Smooth muscle cell (in vitro differentiated cells): ENCODE results near the gene EIF6. TPM values are rescaled to one million over a fixed set of nuclear protein-coding genes. Genes with fewer than 3 reads are reported as not detected.

Source experiments
- DNase-seq: peaks from one replicate; lab custom pipeline; 2025; ENCODE audit not compliant: unreplicated experiment; lab: John Stamatoyannopoulos, UW
- H2AFZ ChIP-seq: fragments of 200-600 bp; sonication (generic); 2 replicates; pipeline ENCODE4 v1.6.0; 2016; ENCODE audit warnings: antibody characterized with exemption, low read depth, mild to moderate bottlenecking
- H3F3A ChIP-seq: fragments of 200-600 bp; sonication (generic); 2 replicates; pipeline ENCODE4 v1.6.0; 2017; ENCODE audit warnings: antibody characterized with exemption, low read depth
- H3K27ac ChIP-seq: fragments of 200-600 bp; sonication (generic); 2 replicates; pipeline ENCODE4 v1.5.1; 2016; ENCODE audit warnings: low read depth, mild to moderate bottlenecking
- H3K27me3 ChIP-seq: fragments of 200-600 bp; sonication (generic); 2 replicates; pipeline ENCODE4 v1.6.1; 2016; ENCODE audit warnings: low read depth, mild to moderate bottlenecking
- H3K36me3 ChIP-seq: fragments of 200-600 bp; sonication (generic); 2 replicates; pipeline ENCODE4 v1.5.1; 2016; ENCODE audit warnings: low read depth
- H3K4me1 ChIP-seq: fragments of 200-600 bp; sonication (generic); 2 replicates; pipeline ENCODE4 v1.5.1; 2016; ENCODE audit warnings: low read depth
- H3K4me2 ChIP-seq: fragments of 200-600 bp; sonication (generic); 2 replicates; pipeline ENCODE4 v1.6.0; 2016; ENCODE audit warnings: mild to moderate bottlenecking
- H3K4me3 ChIP-seq: fragments of 200-600 bp; sonication (generic); 2 replicates; pipeline ENCODE4 v1.5.1; 2016; ENCODE audit warnings: mild to moderate bottlenecking
- H3K79me2 ChIP-seq: fragments of 200-600 bp; sonication (generic); 2 replicates; pipeline ENCODE4 v1.6.0; 2016; ENCODE audit warnings: low read depth, mild to moderate bottlenecking
- H3K9ac ChIP-seq: fragments of 200-600 bp; sonication (generic); 2 replicates; pipeline ENCODE4 v1.6.0; 2016; ENCODE audit warnings: low read depth
- H3K9me3 ChIP-seq: fragments of 200-600 bp; sonication (generic); replicated peaks from 2 replicates; pipeline ENCODE4 v1.5.1; 2016; ENCODE audit warnings: low read depth
- H4K20me1 ChIP-seq: fragments of 200-600 bp; sonication (generic); 2 replicates; pipeline ENCODE4 v1.6.0; 2016; ENCODE audit warnings: low read depth
- WGBS: methylation state at CpG from one replicate; pipeline ENCODE4 v1.1.7; 2016; ENCODE audit warnings: low lambda C conversion rate; 5-methylcytosine and 5-hydroxymethylcytosine counted together
- polyA plus RNA-seq: library from polyadenylated mRNA; unstranded; fragments of >200 nt; fragmentation: Nextera tagmentation; extraction: Ambion mirVana; gene quantifications from 2 replicates; pipeline ENCODE4 v1.2.1, GENCODE V29; 2016
- total RNA-seq: library from RNA; depleted of rRNA; stranded (reverse); fragments of >200 nt; gene quantifications from 2 replicates; pipeline ENCODE4 v1.2.3, GENCODE V29; 2014
- TF ChIP-seq, protein P1 (sequence below): fragments of 200-600 bp; sonication (generic); IDR thresholded peaks from 2 replicates; pipeline ENCODE4 v1.5.1; 2017; ENCODE audit warnings: borderline replicate concordance, mild to moderate bottlenecking, antibody characterized with exemption; ENCODE audit not compliant: insufficient read depth, poor library complexity, severe bottlenecking

The EIF6 gene
- total and polyA plus RNA-seq, 2 experiments from 2014 or later, result 110 to 179 TPM

DNA sequence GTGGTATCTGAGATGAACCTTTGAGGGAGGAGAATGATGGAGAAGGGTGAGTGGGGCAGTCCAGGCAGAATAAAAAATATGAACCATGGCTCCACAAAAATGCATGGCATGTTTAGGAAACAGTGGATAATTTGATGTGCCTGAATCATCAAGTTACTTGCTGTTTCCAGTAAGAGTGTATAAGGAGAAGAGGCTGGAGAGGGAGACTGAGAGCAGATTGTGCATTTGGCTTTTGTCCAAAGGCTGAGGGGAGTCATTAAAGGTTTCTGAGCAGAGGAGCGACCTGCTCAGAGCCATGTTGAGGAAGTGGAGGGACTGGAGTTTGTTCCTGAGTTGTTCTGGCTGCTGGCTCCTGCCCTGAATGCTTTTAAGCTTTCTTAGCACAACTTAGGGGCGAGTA, 52.0 kb downstream of the EIF6 start:
- no peaks in the 10 kb centered on the region for H3K79me2 ChIP-seq
- H3K36me3 ChIP-seq, result no peaks in the 10 kb centered on the region
- DNase-seq, result no peak
- no peaks in the 10 kb centered on the region for H3K4me1 ChIP-seq
- H3K4me2 ChIP-seq, result no peak overlapping the region
- H3F3A ChIP-seq, result no peaks in the 10 kb centered on the region
- no peak overlapping the region for H2AFZ ChIP-seq
- peaks cover 14% of the 10 kb centered on the region for H3K27me3 ChIP-seq
- H3K9ac ChIP-seq, result no peak overlapping the region
- no peak overlapping the region for H3K4me3 ChIP-seq
- 76% methylated on average over 2 of the region's 2 CpGs for WGBS
- H3K27ac ChIP-seq, result no peak overlapping the region
- no peaks in the 10 kb centered on the region for H3K9me3 ChIP-seq
- TF ChIP-seq, protein P1, sequence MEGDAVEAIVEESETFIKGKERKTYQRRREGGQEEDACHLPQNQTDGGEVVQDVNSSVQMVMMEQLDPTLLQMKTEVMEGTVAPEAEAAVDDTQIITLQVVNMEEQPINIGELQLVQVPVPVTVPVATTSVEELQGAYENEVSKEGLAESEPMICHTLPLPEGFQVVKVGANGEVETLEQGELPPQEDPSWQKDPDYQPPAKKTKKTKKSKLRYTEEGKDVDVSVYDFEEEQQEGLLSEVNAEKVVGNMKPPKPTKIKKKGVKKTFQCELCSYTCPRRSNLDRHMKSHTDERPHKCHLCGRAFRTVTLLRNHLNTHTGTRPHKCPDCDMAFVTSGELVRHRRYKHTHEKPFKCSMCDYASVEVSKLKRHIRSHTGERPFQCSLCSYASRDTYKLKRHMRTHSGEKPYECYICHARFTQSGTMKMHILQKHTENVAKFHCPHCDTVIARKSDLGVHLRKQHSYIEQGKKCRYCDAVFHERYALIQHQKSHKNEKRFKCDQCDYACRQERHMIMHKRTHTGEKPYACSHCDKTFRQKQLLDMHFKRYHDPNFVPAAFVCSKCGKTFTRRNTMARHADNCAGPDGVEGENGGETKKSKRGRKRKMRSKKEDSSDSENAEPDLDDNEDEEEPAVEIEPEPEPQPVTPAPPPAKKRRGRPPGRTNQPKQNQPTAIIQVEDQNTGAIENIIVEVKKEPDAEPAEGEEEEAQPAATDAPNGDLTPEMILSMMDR, result no peak
- peaks cover 34% of the 10 kb centered on the region for H4K20me1 ChIP-seq

Other genes with a start within 250 kb of the EIF6 start
- gene TRPC4AP, start 192.0 kb downstream of the EIF6 start, total RNA-seq, result 77.3 and 83.5 TPM in 2 replicates
- 87.2 and 95.4 TPM in 2 replicates for gene TRPC4AP, start 192.0 kb downstream of the EIF6 start, polyA plus RNA-seq
- 7.8 and 11.6 TPM in 2 replicates for gene EDEM2, start 137.4 kb downstream of the EIF6 start, total RNA-seq
- 19.4 and 22.6 TPM in 2 replicates for gene EDEM2, start 137.4 kb downstream of the EIF6 start, polyA plus RNA-seq
- gene PROCR, start 112.7 kb downstream of the EIF6 start, total RNA-seq, result 5.4 and 8.3 TPM in 2 replicates
- gene PROCR, start 112.7 kb downstream of the EIF6 start, polyA plus RNA-seq, result 4.4 and 4.8 TPM in 2 replicates
- 0.09 and 0.45 TPM in 2 replicates for gene MMP24, start 58.1 kb downstream of the EIF6 start, total RNA-seq
- 0.03 and 0.97 TPM in 2 replicates for gene MMP24, start 58.1 kb downstream of the EIF6 start, polyA plus RNA-seq
- gene MMP24OS, start 6.7 kb downstream of the EIF6 start, total RNA-seq, result 14.3 and 22.7 TPM in 2 replicates
- gene MMP24OS, start 6.7 kb downstream of the EIF6 start, polyA plus RNA-seq, result 43.7 and 44.7 TPM in 2 replicates
- 0.27 and 0.49 TPM in 2 replicates for gene FAM83C, start 7.7 kb upstream of the EIF6 start, total RNA-seq
- 0.05 TPM in 1 of 2 replicates, not detected in the other for gene FAM83C, start 7.7 kb upstream of the EIF6 start, polyA plus RNA-seq
- 29.4 and 58.9 TPM in 2 replicates for gene UQCC1, start 127.2 kb upstream of the EIF6 start, total RNA-seq
- gene UQCC1, start 127.2 kb upstream of the EIF6 start, polyA plus RNA-seq, result 24.7 and 25.9 TPM in 2 replicates
- gene GDF5, start 153.5 kb upstream of the EIF6 start, total RNA-seq, result 0.81 and 2.0 TPM in 2 replicates
- gene GDF5, start 153.5 kb upstream of the EIF6 start, polyA plus RNA-seq, result 1.7 and 4.0 TPM in 2 replicates
- 16.0 and 21.9 TPM in 2 replicates for gene CEP250, start 170.8 kb upstream of the EIF6 start, total RNA-seq
- 22.1 and 36.7 TPM in 2 replicates for gene CEP250, start 170.8 kb upstream of the EIF6 start, polyA plus RNA-seq
- gene C20orf173, start 244.9 kb upstream of the EIF6 start, total RNA-seq, result not detected in 2 replicates
- not detected in 2 replicates for gene C20orf173, start 244.9 kb upstream of the EIF6 start, polyA plus RNA-seq